ENCODE measurements around the gene POLR2L. TPM values are rescaled to one million over a fixed set of nuclear protein-coding genes. Genes with fewer than 3 reads are reported as not detected.

Gene POLR2L
- total RNA-seq, 4 donors from 2014 or later: 66.0 to 94.6 (median 81.2) TPM

DNA sequence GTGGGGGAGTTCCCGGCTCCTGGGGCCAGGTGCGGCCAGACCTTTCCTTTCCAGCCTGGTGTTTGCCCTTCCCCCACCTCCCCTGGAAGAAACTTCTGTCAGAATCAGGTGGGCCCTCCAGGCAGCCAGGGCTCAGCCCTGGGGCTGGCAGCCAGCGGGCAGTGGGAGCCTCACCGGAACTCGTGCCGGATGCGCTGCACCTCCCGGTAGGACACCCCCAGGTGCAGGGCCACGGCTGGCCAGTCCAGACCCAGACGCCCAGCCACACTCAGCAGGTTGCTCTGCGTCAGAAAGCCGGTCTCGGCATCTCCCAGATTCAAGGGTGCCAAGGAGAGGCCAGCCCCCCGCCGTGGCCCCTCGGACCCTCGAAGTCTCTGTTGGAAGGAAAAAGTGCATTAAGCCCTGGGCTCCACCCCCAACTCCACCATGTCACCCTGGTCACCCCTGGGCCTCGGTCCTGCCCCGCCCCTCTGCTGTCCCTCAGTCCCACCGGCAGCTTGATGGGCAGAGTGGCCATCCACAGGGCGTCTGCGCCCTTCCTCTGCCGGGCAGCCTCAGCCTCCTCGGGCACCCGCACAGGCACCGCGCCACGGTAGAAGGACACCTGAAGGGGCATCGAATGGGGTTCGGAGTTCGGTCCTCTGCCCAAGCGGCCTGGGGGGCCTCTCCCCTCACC, 42.5 kb downstream of the POLR2L start:
- H3K4me1 ChIP-seq: peaks cover 22 to 46% of the 10 kb centered on the region in 2 donors
- no peaks in the 10 kb centered on the region for H3K9me3 ChIP-seq
- DNase-seq: no peak
- TF ChIP-seq, protein P1, sequence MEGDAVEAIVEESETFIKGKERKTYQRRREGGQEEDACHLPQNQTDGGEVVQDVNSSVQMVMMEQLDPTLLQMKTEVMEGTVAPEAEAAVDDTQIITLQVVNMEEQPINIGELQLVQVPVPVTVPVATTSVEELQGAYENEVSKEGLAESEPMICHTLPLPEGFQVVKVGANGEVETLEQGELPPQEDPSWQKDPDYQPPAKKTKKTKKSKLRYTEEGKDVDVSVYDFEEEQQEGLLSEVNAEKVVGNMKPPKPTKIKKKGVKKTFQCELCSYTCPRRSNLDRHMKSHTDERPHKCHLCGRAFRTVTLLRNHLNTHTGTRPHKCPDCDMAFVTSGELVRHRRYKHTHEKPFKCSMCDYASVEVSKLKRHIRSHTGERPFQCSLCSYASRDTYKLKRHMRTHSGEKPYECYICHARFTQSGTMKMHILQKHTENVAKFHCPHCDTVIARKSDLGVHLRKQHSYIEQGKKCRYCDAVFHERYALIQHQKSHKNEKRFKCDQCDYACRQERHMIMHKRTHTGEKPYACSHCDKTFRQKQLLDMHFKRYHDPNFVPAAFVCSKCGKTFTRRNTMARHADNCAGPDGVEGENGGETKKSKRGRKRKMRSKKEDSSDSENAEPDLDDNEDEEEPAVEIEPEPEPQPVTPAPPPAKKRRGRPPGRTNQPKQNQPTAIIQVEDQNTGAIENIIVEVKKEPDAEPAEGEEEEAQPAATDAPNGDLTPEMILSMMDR (IDR thresholded peaks at IDR 0.05 in 4 of 5, conservative IDR thresholded peaks at IDR 0.05 in 1 of 5): no peak
- no peak for TF ChIP-seq POLR2A (IDR thresholded peaks at IDR 0.05)
- H3K27ac ChIP-seq: no peak overlapping the region
- peaks cover 0 to 41% of the 10 kb centered on the region in 2 donors for H3K36me3 ChIP-seq
- ATAC-seq: no peak
- H3K4me3 ChIP-seq: no peak overlapping the region
- in situ Hi-C loops (cut with MboI; ENCODE audit: low sequenced_read_pairs in 4 of 4) (no loop called here), intact Hi-C loops (cut with DNase I; ENCODE audit: low total_unique reads) (loop anchor here (5.0 kb wide), 1 partner anchor 137 kb away; no protein-coding TSS in a partner anchor)
- H3K27me3 ChIP-seq: peaks cover 3 to 11% (median 8%) of the 10 kb centered on the region in 3 donors

DNA sequence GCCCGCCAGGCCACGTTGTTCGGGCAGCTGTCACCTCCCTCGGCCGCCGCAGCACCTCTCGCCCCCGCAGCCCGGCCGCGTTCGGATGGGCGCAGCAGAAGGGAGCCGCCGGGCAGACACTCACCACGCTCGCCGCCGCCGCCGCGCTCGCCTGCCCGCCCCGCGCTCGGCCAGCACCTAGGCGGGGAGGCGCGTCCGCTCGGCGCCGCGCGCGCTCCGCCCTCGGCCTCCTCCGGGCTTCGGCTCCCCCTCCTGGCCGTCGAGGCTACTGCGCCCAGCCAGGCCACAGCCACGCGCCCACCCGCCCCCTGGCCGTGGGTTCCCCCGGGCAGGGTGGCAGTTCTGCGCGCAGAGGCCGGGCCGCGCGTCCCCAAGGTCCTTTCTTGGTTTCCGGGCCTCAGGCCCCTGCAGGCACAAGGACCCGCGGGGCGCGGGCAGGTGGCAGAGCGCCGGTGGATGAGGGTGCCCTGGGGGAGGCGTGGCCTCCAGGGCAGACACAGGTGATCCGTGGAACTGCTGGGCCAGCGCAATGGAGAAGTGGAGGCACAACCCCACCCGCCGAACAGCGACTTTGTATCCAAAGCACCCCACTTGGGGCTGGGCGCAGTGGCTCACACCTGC, 44.1 kb downstream of the POLR2L start, which contains the start of gene SLC25A22:
Gene SLC25A22 (minus strand): TSS at position 189 of the 621 bp plus-strand sequence. CDS start 3,275 bp downstream, outside the sequence.
- in situ Hi-C loops (cut with MboI; ENCODE audit: low sequenced_read_pairs in 4 of 4): no loop called here
- Histone ChIP-seq H3K4me3 (peak within 1 kb of the TSS; percentile 64 to 71 (median 68)), H3K27me3 (peaks cover 10 to 24% (median 23%) of the 10 kb centered on the region in 3 donors), H3K9me3 (no peaks in the 10 kb centered on the region), H3K36me3 (peaks cover 0 to 40% of the 10 kb centered on the region in 2 donors), H3K27ac (peak within 1 kb of the TSS; percentile 57 to 69 (median 64)), H3K4me1 (peaks cover 11 to 35% of the 10 kb centered on the region in 2 donors)
- no peak for TF ChIP-seq POLR2A (IDR thresholded peaks at IDR 0.05)
- TF ChIP-seq, protein P1 (IDR thresholded peaks at IDR 0.05 in 4 of 5, conservative IDR thresholded peaks at IDR 0.05 in 1 of 5): peak; percentile 73 to 97 (median 92)
- ATAC-seq: peak; percentile 67 to 79
- intact Hi-C loops (cut with DNase I; ENCODE audit: low total_unique reads): loop anchor here (1.0 to 5.0 kb wide), 3 partner anchors 51 to 136 kb away; partner anchors contain the start of gene TALDO1
- peak in 1 of 2 donors; percentile 57 for DNase-seq

DNA sequence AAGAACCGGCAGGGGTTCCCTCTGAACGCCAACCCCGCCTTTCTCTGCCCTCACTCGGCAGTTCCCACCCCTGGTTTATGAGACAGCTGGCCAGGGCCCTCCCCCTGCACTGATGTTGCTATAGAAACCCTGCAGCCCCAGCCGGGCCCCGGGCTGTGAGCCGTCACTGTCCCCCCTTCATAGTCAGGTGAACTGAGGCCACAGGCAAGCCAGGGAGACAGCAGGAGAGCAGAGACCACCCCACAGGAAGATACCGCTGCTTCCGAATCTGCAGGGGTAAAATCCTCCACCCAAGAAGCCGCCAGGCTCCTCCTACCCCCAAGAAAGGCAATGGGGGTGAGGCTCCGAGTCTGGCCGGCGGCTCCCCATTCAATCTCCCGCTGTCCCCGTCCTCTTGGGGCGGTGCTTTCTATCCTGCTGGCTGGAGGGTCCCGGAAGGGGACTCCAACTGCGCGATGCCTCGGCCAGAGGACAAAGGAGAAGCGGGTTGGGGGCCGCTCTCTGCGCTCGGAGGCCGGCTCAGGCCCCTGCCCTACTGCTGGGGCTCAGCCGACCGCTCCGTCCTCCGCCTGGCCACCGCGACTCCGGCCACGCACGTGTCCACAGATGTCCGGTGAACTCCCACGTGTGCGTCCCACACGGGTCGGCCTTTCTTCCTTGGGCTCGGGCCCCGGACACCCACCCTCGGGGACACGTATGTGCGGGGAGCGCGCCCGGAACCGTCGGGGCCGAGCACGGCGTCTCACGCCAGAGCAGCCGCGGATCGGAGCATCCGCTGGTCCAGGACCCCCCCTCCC, 44.8 kb downstream of the POLR2L start:
- intact Hi-C loops (cut with DNase I; ENCODE audit: low total_unique reads): loop anchor here (1.0 to 5.0 kb wide), 3 partner anchors 50 to 135 kb away; partner anchors contain the start of gene TALDO1
- Histone ChIP-seq H3K27me3 (peaks cover 12 to 26% (median 24%) of the 10 kb centered on the region in 3 donors), H3K27ac (peak overlapping the region; percentile 57 to 69 (median 64)), H3K9me3 (no peaks in the 10 kb centered on the region), H3K4me3 (peak overlapping the region; percentile 64 to 71 (median 68)), H3K4me1 (peaks cover 11 to 35% of the 10 kb centered on the region in 2 donors), H3K36me3 (peaks cover 0 to 33% of the 10 kb centered on the region in 2 donors)
- TF ChIP-seq POLR2A (IDR thresholded peaks at IDR 0.05): no peak
- TF ChIP-seq, protein P1 (IDR thresholded peaks at IDR 0.05 in 4 of 5, conservative IDR thresholded peaks at IDR 0.05 in 1 of 5): no peak
- peak; percentile 33 to 35 for ATAC-seq
- no peak for DNase-seq
- in situ Hi-C loops (cut with MboI; ENCODE audit: low sequenced_read_pairs in 4 of 4): no loop called here

DNA sequence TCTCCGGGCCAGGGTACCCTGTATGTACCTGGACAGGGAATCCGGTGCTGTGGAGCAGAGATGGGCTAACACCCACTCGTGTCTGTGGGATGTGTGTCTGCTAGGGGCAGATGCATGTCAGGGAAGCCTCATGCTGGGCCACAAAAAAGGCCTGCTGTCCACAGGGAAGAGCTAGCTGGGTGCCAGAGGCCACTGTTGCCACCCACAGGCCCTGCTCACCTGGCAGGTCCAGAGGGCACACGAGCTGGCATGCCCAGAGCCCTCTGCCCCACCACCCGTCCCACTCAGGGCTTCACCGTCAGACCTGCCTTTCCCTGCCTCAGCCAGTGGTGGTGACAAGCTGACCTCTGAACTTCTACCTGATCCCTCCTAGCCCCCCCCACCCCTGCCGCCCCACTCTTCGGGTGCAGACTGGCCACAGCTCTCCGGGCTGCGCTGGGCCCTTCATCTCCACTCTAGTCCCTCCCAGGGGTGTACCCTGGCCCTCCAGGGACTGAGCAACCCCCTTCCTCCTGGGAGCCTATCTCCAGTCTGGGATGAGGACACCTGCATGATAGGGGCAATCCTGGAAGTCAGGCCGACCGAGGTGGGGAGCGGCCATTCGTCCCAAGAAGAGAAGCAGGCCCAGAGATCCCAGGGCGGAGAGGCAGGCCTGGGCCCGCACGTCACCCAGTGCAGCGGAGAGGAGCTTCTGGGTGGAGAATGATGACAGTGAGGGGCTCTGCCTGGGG, 45.6 kb downstream of the POLR2L start:
- no peak for ATAC-seq
- no peak for DNase-seq
- peak overlapping the region; percentile 57 to 69 (median 64) for H3K27ac ChIP-seq
- H3K36me3 ChIP-seq: peaks cover 0 to 26% of the 10 kb centered on the region in 2 donors
- peak overlapping the region; percentile 64 to 71 (median 68) for H3K4me3 ChIP-seq
- intact Hi-C loops (cut with DNase I; ENCODE audit: low total_unique reads) (loop anchor here (5.0 kb wide), 1 partner anchor 134 kb away; no protein-coding TSS in a partner anchor), in situ Hi-C loops (cut with MboI; ENCODE audit: low sequenced_read_pairs in 4 of 4) (no loop called here)
- TF ChIP-seq, protein P1 (IDR thresholded peaks at IDR 0.05 in 4 of 5, conservative IDR thresholded peaks at IDR 0.05 in 1 of 5): no peak
- no peak for TF ChIP-seq POLR2A (IDR thresholded peaks at IDR 0.05)
- peaks cover 11 to 35% of the 10 kb centered on the region in 2 donors for H3K4me1 ChIP-seq
- peaks cover 12 to 26% (median 24%) of the 10 kb centered on the region in 3 donors for H3K27me3 ChIP-seq
- no peaks in the 10 kb centered on the region for H3K9me3 ChIP-seq
